B cell (primary cell): Measurements from ENCODE around the gene CFAP119. TPM values are rescaled to one million over a fixed set of nuclear protein-coding genes. Genes with fewer than 3 reads are reported as not detected.

ENCODE experiments used
- ATAC-seq: fragments of 200-7000 bp; cut with Tn5 transposase; one replicate; pipeline ENCODE4 v1.10.0; 2021; ENCODE audit warnings: low read depth, mild to moderate bottlenecking, moderate number of reproducible peaks, moderate library complexity
- CTCF ChIA-PET: fragments of 350-600 bp; sonication (Branson Sonifier 250); formaldehyde crosslinking; loops from one replicate; lab custom pipeline; 2021; ENCODE audit warnings: antibody characterized with exemption, inconsistent platforms; lab: Charles Lee
- POLR2A ChIA-PET: fragments of 350-600 bp; sonication (Branson Sonifier 250); formaldehyde crosslinking; loops from one replicate; lab custom pipeline; 2021; ENCODE audit warnings: antibody characterized with exemption; lab: Charles Lee
- DNase-seq: peaks from one replicate; pipeline ENCODE4 v3.0.0; 2013
- H2AFZ ChIP-seq: 2 replicates; pipeline ENCODE4 v1.6.1; 2012; ENCODE audit warnings: mild to moderate bottlenecking, low read depth, low read length; ENCODE audit not compliant: insufficient read depth, poor library complexity, severe bottlenecking
- H3K27ac ChIP-seq, 2 donors: 1 replicate in 1 of 2; 2 replicates in 1 of 2; pipeline ENCODE4 v1.5.1; 2012 to 2013; ENCODE audit warnings: low read length in 2 of 2, mild to moderate bottlenecking in 2 of 2, moderate library complexity in 1 of 2
- H3K27me3 ChIP-seq, 4 experiments: fragments of 200-600 bp in 1 of 4; sonication (generic) in 1 of 4; replicated peaks in 1 of 4; 1 replicate in 2 of 4; 2 replicates in 2 of 4; pipeline versions ENCODE4 v1.6.1 to v1.7.0; 2013 to 2016; ENCODE audit warnings: low read length in 3 of 4, mild to moderate bottlenecking in 2 of 4, mixed read lengths in 1 of 4, moderate library complexity in 1 of 4; ENCODE audit not compliant: insufficient read depth in 4 of 4, control insufficient read depth in 3 of 4; ENCODE audit errors: control extremely low read depth in 1 of 4
- H3K36me3 ChIP-seq, 2 experiments: replicated peaks in 1 of 2; 1 replicate in 1 of 2; 2 replicates in 1 of 2; pipeline versions ENCODE4 v1.6.1 to v1.7.1; 2013; ENCODE audit warnings: low read length in 1 of 2; ENCODE audit not compliant: insufficient read depth in 2 of 2, control insufficient read depth in 1 of 2; ENCODE audit errors: control extremely low read depth in 1 of 2, extremely low read depth in 1 of 2
- H3K4me1 ChIP-seq, 2 donors: fragments of 200-600 bp in 1 of 2; sonication (generic) in 1 of 2; 1 replicate in 1 of 2; 2 replicates in 1 of 2; pipeline versions ENCODE4 v1.5.1 to v1.6.1; 2013 to 2017; ENCODE audit warnings: low read length in 2 of 2; ENCODE audit not compliant: control insufficient read depth in 2 of 2, insufficient read depth in 2 of 2
- H3K4me2 ChIP-seq: replicated peaks from 2 replicates; pipeline ENCODE3; 2012; ENCODE audit warnings: mild to moderate bottlenecking, low read depth, low read length; ENCODE audit not compliant: poor library complexity, severe bottlenecking
- H3K4me3 ChIP-seq, 5 experiments: fragments of 200-600 bp in 1 of 5; sonication (generic) in 1 of 5; 1 replicate in 3 of 5; 2 replicates in 2 of 5; pipeline versions ENCODE4 v1.5.1 to v1.7.0; 2011 to 2016; ENCODE audit warnings: low read length in 4 of 5, mild to moderate bottlenecking in 4 of 5, low read depth in 2 of 5, control low read depth in 1 of 5, moderate library complexity in 1 of 5; ENCODE audit not compliant: insufficient read depth in 1 of 5; ENCODE audit errors: control extremely low read depth in 1 of 5, extremely low read depth in 1 of 5
- H3K79me2 ChIP-seq: fragments of 200-600 bp; sonication (generic); one replicate; pipeline ENCODE4 v1.6.0; 2016; ENCODE audit warnings: low read length; ENCODE audit not compliant: control insufficient read depth, insufficient read depth
- H3K9ac ChIP-seq: fragments of 200-600 bp; sonication (generic); 2 replicates; pipeline ENCODE4 v1.6.1; 2017; ENCODE audit warnings: mild to moderate bottlenecking, low read length, moderate library complexity
- H3K9me3 ChIP-seq, 3 donors: one replicate each; pipeline versions ENCODE4 v1.6.1 to v1.7.1; 2013; ENCODE audit warnings: low read length in 2 of 3; ENCODE audit not compliant: control insufficient read depth in 2 of 3, insufficient read depth in 1 of 3; ENCODE audit errors: control extremely low read depth in 1 of 3
- H4K20me1 ChIP-seq: 2 replicates; pipeline ENCODE4 v1.6.0; 2012; ENCODE audit warnings: mild to moderate bottlenecking, low read length; ENCODE audit not compliant: insufficient read depth, control insufficient read depth, poor library complexity, severe bottlenecking
- H3K27ac Mint-ChIP-seq: one replicate; pipeline ENCODE4 v1.8.0; 2021; ENCODE audit warnings: mixed read lengths
- H3K27me3 Mint-ChIP-seq: one replicate; pipeline ENCODE4 v1.8.0; 2021; ENCODE audit warnings: mixed read lengths
- H3K4me1 Mint-ChIP-seq: one replicate; pipeline ENCODE4 v1.8.0; 2021; ENCODE audit warnings: mixed read lengths
- H3K4me3 Mint-ChIP-seq: one replicate; pipeline ENCODE4 v1.8.0; 2021; ENCODE audit warnings: mixed read lengths
- H3K9me3 Mint-ChIP-seq: one replicate; pipeline ENCODE4 v1.8.0; 2022; ENCODE audit warnings: mixed read lengths; ENCODE audit not compliant: insufficient read depth
- EZH2 ChIP-seq: IDR thresholded peaks from 2 replicates; pipeline ENCODE4 v1.6.1; 2012; ENCODE audit warnings: borderline replicate concordance, low read depth, mild to moderate bottlenecking, moderate library complexity, low read length; ENCODE audit not compliant: insufficient read depth, poor library complexity, severe bottlenecking
- WGBS: methylation state at CpG from one replicate; pipeline ENCODE4 v1.1.5; 2013; ENCODE audit warnings: missing lambda C conversion rate; ENCODE audit not compliant: insufficient coverage; 5-methylcytosine and 5-hydroxymethylcytosine counted together
- intact Hi-C: fragments of 100-400 bp; cut with micrococcal nuclease; formaldehyde crosslinking; loops from one replicate; pipeline ENCODE4 v1.10.0; 2022
- polyA plus RNA-seq: library from polyadenylated mRNA; depleted of rRNA; stranded (reverse); fragments of >200 nt; gene quantifications from 2 replicates; pipeline ENCODE4 v1.2.3, GENCODE V29; 2012
- total RNA-seq, 2 donors: library from RNA; stranded (reverse); fragments of 120-200 nt in 1 of 2; gene quantifications; 1 replicate in 1 of 2; 2 replicates in 1 of 2; pipeline versions ENCODE4 v1.2.3 to v1.2.4, GENCODE V29; 2013 to 2022
- TF ChIP-seq, protein P1 (sequence below): fragments of 200-600 bp; IDR thresholded peaks from one replicate; pipeline ENCODE4 v1.8.0; 2022; ENCODE audit warnings: antibody characterized with exemption, mild to moderate bottlenecking

CFAP119 gene
- total and polyA plus RNA-seq, 2 donors (not counting 1 experiment from before 2014, with no cell fraction given), result 8.5 to 11.7 TPM

DNA sequence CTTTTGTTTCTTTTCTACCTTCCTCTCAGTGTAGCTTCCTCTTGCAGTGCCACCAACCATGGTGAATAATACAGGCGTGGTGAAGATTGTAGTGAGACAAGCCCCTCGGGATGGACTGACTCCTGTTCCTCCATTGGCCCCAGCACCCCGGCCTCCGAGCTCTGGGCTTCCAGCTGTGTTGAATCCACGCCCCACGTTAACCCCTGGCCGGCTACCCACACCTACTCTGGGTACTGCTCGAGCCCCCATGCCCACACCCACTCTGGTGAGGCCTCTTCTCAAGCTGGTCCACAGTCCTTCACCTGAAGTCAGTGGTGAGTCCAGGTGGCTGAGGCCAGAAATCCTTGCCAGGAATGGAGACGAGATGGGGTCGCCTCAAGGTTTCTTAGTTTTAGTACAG lies 38.9 kb downstream of the CFAP119 start:
- 99% methylated on average over 10 of the region's 10 CpGs for WGBS
- Mint-ChIP-seq H3K27ac (no peak overlapping the region), H3K4me3 (no peak overlapping the region), H3K4me1 (peaks cover 14% of the 10 kb centered on the region), H3K9me3 (no peaks in the 10 kb centered on the region), H3K27me3 (no peaks in the 10 kb centered on the region)
- no peak overlapping the region for H3K27ac ChIP-seq
- H3K4me3 ChIP-seq, result no peak overlapping the region
- no peak overlapping the region for H2AFZ ChIP-seq
- peaks cover 50% of the 10 kb centered on the region for H4K20me1 ChIP-seq
- H3K27me3 ChIP-seq, result no peaks in the 10 kb centered on the region
- intact Hi-C loops, result no loop called here
- TF ChIP-seq EZH2, result no peak
- TF ChIP-seq, protein P1, sequence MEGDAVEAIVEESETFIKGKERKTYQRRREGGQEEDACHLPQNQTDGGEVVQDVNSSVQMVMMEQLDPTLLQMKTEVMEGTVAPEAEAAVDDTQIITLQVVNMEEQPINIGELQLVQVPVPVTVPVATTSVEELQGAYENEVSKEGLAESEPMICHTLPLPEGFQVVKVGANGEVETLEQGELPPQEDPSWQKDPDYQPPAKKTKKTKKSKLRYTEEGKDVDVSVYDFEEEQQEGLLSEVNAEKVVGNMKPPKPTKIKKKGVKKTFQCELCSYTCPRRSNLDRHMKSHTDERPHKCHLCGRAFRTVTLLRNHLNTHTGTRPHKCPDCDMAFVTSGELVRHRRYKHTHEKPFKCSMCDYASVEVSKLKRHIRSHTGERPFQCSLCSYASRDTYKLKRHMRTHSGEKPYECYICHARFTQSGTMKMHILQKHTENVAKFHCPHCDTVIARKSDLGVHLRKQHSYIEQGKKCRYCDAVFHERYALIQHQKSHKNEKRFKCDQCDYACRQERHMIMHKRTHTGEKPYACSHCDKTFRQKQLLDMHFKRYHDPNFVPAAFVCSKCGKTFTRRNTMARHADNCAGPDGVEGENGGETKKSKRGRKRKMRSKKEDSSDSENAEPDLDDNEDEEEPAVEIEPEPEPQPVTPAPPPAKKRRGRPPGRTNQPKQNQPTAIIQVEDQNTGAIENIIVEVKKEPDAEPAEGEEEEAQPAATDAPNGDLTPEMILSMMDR, result no peak
- ChIA-PET POLR2A (no interaction called here), CTCF (interaction anchor here (1.4 kb wide), 1 partner anchor 25 kb away, joined by 3 read pairs; the partner anchor contains the start of gene PHKG2)
- no peaks in the 10 kb centered on the region for H3K9me3 ChIP-seq
- DNase-seq (no peak), ATAC-seq (no peak)
- H3K36me3 ChIP-seq, result peaks cover 3 to 67% of the 10 kb centered on the region in 2 experiments
- H3K9ac ChIP-seq, result no peak overlapping the region
- no peak overlapping the region for H3K4me2 ChIP-seq
- H3K4me1 ChIP-seq, result peaks cover 6 to 9% of the 10 kb centered on the region in 2 donors
- H3K79me2 ChIP-seq, result peaks cover 28% of the 10 kb centered on the region

DNA sequence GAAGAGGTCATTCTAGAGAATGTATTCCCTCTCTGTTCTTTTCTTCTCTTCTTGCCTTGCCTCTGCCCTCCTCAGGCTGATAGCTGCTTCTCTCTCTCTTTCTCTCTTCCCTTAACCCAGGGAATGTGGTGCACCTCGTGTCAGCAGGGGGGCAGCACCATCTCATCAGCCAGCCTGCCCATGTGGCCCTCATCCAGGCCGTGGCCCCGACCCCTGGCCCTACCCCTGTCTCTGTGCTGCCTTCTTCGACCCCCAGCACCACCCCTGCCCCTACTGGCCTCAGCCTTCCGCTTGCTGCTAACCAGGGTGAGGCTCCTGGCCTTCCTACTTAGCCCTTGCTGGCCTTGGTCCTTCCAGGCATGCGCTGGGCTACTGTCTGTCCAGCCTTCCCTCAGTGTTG lies 39.4 kb downstream of the CFAP119 start:
- 86% methylated on average over 6 of the region's 6 CpGs for WGBS
- no peak for TF ChIP-seq EZH2
- TF ChIP-seq, protein P1, result no peak
- Histone ChIP-seq H3K9me3 (no peaks in the 10 kb centered on the region), H4K20me1 (peaks cover 50% of the 10 kb centered on the region), H2AFZ (no peak overlapping the region), H3K27me3 (no peaks in the 10 kb centered on the region), H3K36me3 (peaks cover 3 to 72% of the 10 kb centered on the region in 2 experiments), H3K9ac (no peak overlapping the region), H3K4me2 (no peak overlapping the region), H3K27ac (no peak overlapping the region), H3K4me3 (no peak overlapping the region), H3K4me1 (peaks cover 6 to 9% of the 10 kb centered on the region in 2 donors), H3K79me2 (peaks cover 28% of the 10 kb centered on the region)
- no peak for ATAC-seq
- CTCF ChIA-PET, result interaction anchor here (1.3 kb wide), 1 partner anchor 29 kb away, joined by 3 read pairs; no protein-coding TSS in a partner anchor
- Mint-ChIP-seq H3K9me3 (no peaks in the 10 kb centered on the region), H3K27me3 (no peaks in the 10 kb centered on the region), H3K4me3 (no peak overlapping the region), H3K4me1 (peaks cover 14% of the 10 kb centered on the region), H3K27ac (no peak overlapping the region)
- POLR2A ChIA-PET, result no interaction called here
- DNase-seq, result no peak
- intact Hi-C loops, result no loop called here
